MM.1S (cell line): ENCODE measurements around the gene MIA2.
"Not testable (repeated sequence)": the region's sequence is repeated elsewhere in the genome, so short reads cannot be mapped to it uniquely, and the experiment has no call there.

Source experiments
- DNase-seq: peaks from one replicate; pipeline ENCODE4 v3.0.0-alpha.2; 2015
- H2AFZ ChIP-seq: fragments of 300-600 bp; sonication (generic); 2 replicates; pipeline ENCODE4 v1.6.0; 2016; ENCODE audit warnings: antibody characterized with exemption, low read length
- H3F3A ChIP-seq: fragments of 300-600 bp; sonication (generic); 2 replicates; pipeline ENCODE4 v1.6.1; 2016; ENCODE audit warnings: mild to moderate bottlenecking, antibody characterized with exemption, low read length, moderate library complexity, mixed read lengths; ENCODE audit not compliant: insufficient read depth
- H3K27ac ChIP-seq: fragments of 300-600 bp; sonication (generic); 2 replicates; pipeline ENCODE4 v1.5.1; 2016; ENCODE audit warnings: mild to moderate bottlenecking, low read length
- H3K27me3 ChIP-seq: fragments of 300-600 bp; sonication (generic); replicated peaks from 2 replicates; pipeline ENCODE4 v1.6.0; 2016; ENCODE audit warnings: low read length; ENCODE audit not compliant: insufficient read depth
- H3K36me3 ChIP-seq: fragments of 300-600 bp; sonication (generic); replicated peaks from 2 replicates; pipeline ENCODE4 v1.6.1; 2016; ENCODE audit warnings: mild to moderate bottlenecking, low read length, mixed read lengths; ENCODE audit not compliant: insufficient read depth
- H3K4me1 ChIP-seq: fragments of 300-600 bp; sonication (generic); 2 replicates; pipeline ENCODE4 v1.6.1; 2016; ENCODE audit warnings: low read length, mixed read lengths
- H3K4me2 ChIP-seq: fragments of 300-600 bp; sonication (generic); 2 replicates; pipeline ENCODE4 v1.6.0; 2016; ENCODE audit warnings: low read depth, low read length
- H3K4me3 ChIP-seq: fragments of 300-600 bp; sonication (generic); 2 replicates; pipeline ENCODE4 v1.5.1; 2016; ENCODE audit warnings: low read length, mixed read lengths
- H3K79me2 ChIP-seq: fragments of 300-600 bp; sonication (generic); 2 replicates; pipeline ENCODE4 v1.6.1; 2016; ENCODE audit warnings: mixed run types, low read length, mixed read lengths
- H3K9ac ChIP-seq: fragments of 300-600 bp; sonication (generic); 2 replicates; pipeline ENCODE4 v1.6.1; 2016; ENCODE audit warnings: low read length, mixed read lengths
- H3K9me2 ChIP-seq: fragments of 300-600 bp; sonication (generic); replicated peaks from 2 replicates; pipeline ENCODE4 v1.6.1; 2016; ENCODE audit warnings: mild to moderate bottlenecking, low read length, mixed read lengths; ENCODE audit not compliant: insufficient read depth
- H3K9me3 ChIP-seq: fragments of 300-600 bp; sonication (generic); replicated peaks from 2 replicates; pipeline ENCODE4 v1.6.1; 2016; ENCODE audit warnings: mild to moderate bottlenecking, low read length, mixed read lengths; ENCODE audit not compliant: insufficient read depth
- H4K20me1 ChIP-seq: fragments of 300-600 bp; sonication (generic); 2 replicates; pipeline ENCODE4 v1.6.1; 2016; ENCODE audit warnings: mild to moderate bottlenecking, low read length, moderate library complexity, mixed read lengths; ENCODE audit not compliant: insufficient read depth
- EZH2 ChIP-seq: fragments of 300-600 bp; sonication (generic); optimal IDR thresholded peaks from 2 replicates; pipeline ENCODE3; 2017; ENCODE audit warnings: low read depth, mild to moderate bottlenecking, antibody characterized with exemption, low read length, mixed read lengths
- EZH2phosphoT487 ChIP-seq: fragments of 300-600 bp; sonication (generic); IDR thresholded peaks from 2 replicates; pipeline ENCODE4 v1.6.1; 2018; ENCODE audit warnings: antibody characterized with exemption, low read length
- TF ChIP-seq, protein P1 (sequence below): fragments of 300-600 bp; sonication (generic); IDR thresholded peaks from 2 replicates; pipeline ENCODE4 v1.5.1; 2016; ENCODE audit warnings: antibody characterized with exemption, low read length, mixed read lengths

The MIA2 gene

GRCh38 chr14:39258782-39259545 is 25.2 kb downstream of the MIA2 start:
- H3K79me2 ChIP-seq, result no peaks in the 10 kb centered on the region
- no peak overlapping the region for H3K27ac ChIP-seq
- H3K9me3 ChIP-seq, result no peaks in the 10 kb centered on the region
- no peaks in the 10 kb centered on the region for H3F3A ChIP-seq
- H3K36me3 ChIP-seq, result no peaks in the 10 kb centered on the region
- H4K20me1 ChIP-seq, result no peaks in the 10 kb centered on the region
- no peak overlapping the region for H3K9ac ChIP-seq
- H2AFZ ChIP-seq, result no peak overlapping the region
- no peaks in the 10 kb centered on the region for H3K4me1 ChIP-seq
- no peak overlapping the region for H3K4me3 ChIP-seq
- no peak overlapping the region for H3K4me2 ChIP-seq
- TF ChIP-seq EZH2phosphoT487 (no peak), EZH2 (no peak)
- TF ChIP-seq, protein P1, sequence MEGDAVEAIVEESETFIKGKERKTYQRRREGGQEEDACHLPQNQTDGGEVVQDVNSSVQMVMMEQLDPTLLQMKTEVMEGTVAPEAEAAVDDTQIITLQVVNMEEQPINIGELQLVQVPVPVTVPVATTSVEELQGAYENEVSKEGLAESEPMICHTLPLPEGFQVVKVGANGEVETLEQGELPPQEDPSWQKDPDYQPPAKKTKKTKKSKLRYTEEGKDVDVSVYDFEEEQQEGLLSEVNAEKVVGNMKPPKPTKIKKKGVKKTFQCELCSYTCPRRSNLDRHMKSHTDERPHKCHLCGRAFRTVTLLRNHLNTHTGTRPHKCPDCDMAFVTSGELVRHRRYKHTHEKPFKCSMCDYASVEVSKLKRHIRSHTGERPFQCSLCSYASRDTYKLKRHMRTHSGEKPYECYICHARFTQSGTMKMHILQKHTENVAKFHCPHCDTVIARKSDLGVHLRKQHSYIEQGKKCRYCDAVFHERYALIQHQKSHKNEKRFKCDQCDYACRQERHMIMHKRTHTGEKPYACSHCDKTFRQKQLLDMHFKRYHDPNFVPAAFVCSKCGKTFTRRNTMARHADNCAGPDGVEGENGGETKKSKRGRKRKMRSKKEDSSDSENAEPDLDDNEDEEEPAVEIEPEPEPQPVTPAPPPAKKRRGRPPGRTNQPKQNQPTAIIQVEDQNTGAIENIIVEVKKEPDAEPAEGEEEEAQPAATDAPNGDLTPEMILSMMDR, result no peak
- H3K9me2 ChIP-seq, result no peaks in the 10 kb centered on the region
- DNase-seq, result no peak
- no peaks in the 10 kb centered on the region for H3K27me3 ChIP-seq

GRCh38 chr14:39260161-39260560 is 26.4 kb downstream of the MIA2 start:
- not testable (repeated sequence) for H3F3A ChIP-seq, H3K27me3 ChIP-seq, H2AFZ ChIP-seq, H3K9me3 ChIP-seq, DNase-seq, H3K79me2 ChIP-seq, H3K9ac ChIP-seq, H3K4me1 ChIP-seq, H3K9me2 ChIP-seq, H3K27ac ChIP-seq, H3K4me3 ChIP-seq, H3K4me2 ChIP-seq, H4K20me1 ChIP-seq, H3K36me3 ChIP-seq

GRCh38 chr14:39262214-39262613 is 28.5 kb downstream of the MIA2 start:
- not testable (repeated sequence) for DNase-seq, H3K36me3 ChIP-seq, H3K9ac ChIP-seq, H3K9me3 ChIP-seq, H2AFZ ChIP-seq, H3K9me2 ChIP-seq, H3K4me3 ChIP-seq, H3K4me1 ChIP-seq, H4K20me1 ChIP-seq, H3K27ac ChIP-seq, H3K27me3 ChIP-seq, H3K4me2 ChIP-seq, H3K79me2 ChIP-seq
- peaks cover 10% of the 10 kb centered on the region; the same call in 1 of the 2 replicates for H3F3A ChIP-seq

- Histone ChIP-seq H3K4me2 (no peak overlapping the region), H3K9ac (no peak overlapping the region), H3K36me3 (no peaks in the 10 kb centered on the region), H4K20me1 (no peaks in the 10 kb centered on the region), H3K4me1 (no peaks in the 10 kb centered on the region; the same call in 1 of the 2 replicates), H3K4me3 (no peak overlapping the region), H3K79me2 (peaks cover 22% of the 10 kb centered on the region), H3K27ac (no peak overlapping the region), H3K9me3 (no peaks in the 10 kb centered on the region), H3K27me3 (no peaks in the 10 kb centered on the region), H3F3A (peaks cover 18% of the 10 kb centered on the region; the same call in 1 of the 2 replicates), H3K9me2 (no peaks in the 10 kb centered on the region), H2AFZ (no peak overlapping the region)
- TF ChIP-seq, protein P1, result no peak
- DNase-seq, result no peak
Observed at GRCh38 chr14:39264057-39264456, 30.3 kb downstream of the MIA2 start.
